ENCODE measurements around the gene SPAG7.

Gene SPAG7

GRCh38 chr17:4959261-4959965 lies 8.2 kb downstream of the SPAG7 start:
- no peak for DNase-seq (ENCODE audit: low read depth, low spot score)
- TF ChIP-seq CTCF (IDR thresholded peaks at IDR 0.05; ENCODE audit: low read depth, low read length): no peak
- H3K4me3 ChIP-seq (ENCODE audit: low read depth, low read length): no peak overlapping the region
- in situ Hi-C loops (cut with HindIII; ENCODE audit: low sequenced_read_pairs): no loop called here

- DNase-seq (ENCODE audit: low read depth, low spot score): no peak
- no peak overlapping the region for H3K4me3 ChIP-seq (ENCODE audit: low read depth, low read length)
- no peak for TF ChIP-seq CTCF (IDR thresholded peaks at IDR 0.05; ENCODE audit: low read depth, low read length)
- in situ Hi-C loops (cut with HindIII; ENCODE audit: low sequenced_read_pairs): no loop called here
Observed at GRCh38 chr17:4958102-4958501, 9.5 kb downstream of the SPAG7 start.

- H3K4me3 ChIP-seq (ENCODE audit: low read depth, low read length): no peak overlapping the region
- no peak for DNase-seq (ENCODE audit: low read depth, low spot score)
- in situ Hi-C loops (cut with HindIII; ENCODE audit: low sequenced_read_pairs): no loop called here
- TF ChIP-seq CTCF (IDR thresholded peaks at IDR 0.05; ENCODE audit: low read depth, low read length): peak; percentile 16
Observed at GRCh38 chr17:4956493-4957061, 11.0 kb downstream of the SPAG7 start.

GRCh38 chr17:4955091-4955490 lies 12.5 kb downstream of the SPAG7 start:
- in situ Hi-C loops (cut with HindIII; ENCODE audit: low sequenced_read_pairs): no loop called here
- no peak for TF ChIP-seq CTCF (IDR thresholded peaks at IDR 0.05; ENCODE audit: low read depth, low read length)
- no peak for DNase-seq (ENCODE audit: low read depth, low spot score)
- H3K4me3 ChIP-seq (ENCODE audit: low read depth, low read length): no peak overlapping the region

- DNase-seq (ENCODE audit: low read depth, low spot score): peak; percentile 70
- no peak overlapping the region for H3K4me3 ChIP-seq (ENCODE audit: low read depth, low read length)
- in situ Hi-C loops (cut with HindIII; ENCODE audit: low sequenced_read_pairs): no loop called here
- no peak for TF ChIP-seq CTCF (IDR thresholded peaks at IDR 0.05; ENCODE audit: low read depth, low read length)
Observed at GRCh38 chr17:4953451-4953961, 14.1 kb downstream of the SPAG7 start.

GRCh38 chr17:4951486-4951885 lies 16.1 kb downstream of the SPAG7 start:
- no peak for DNase-seq (ENCODE audit: low read depth, low spot score)
- in situ Hi-C loops (cut with HindIII; ENCODE audit: low sequenced_read_pairs): no loop called here
- TF ChIP-seq CTCF (IDR thresholded peaks at IDR 0.05; ENCODE audit: low read depth, low read length): no peak
- H3K4me3 ChIP-seq (ENCODE audit: low read depth, low read length): no peak overlapping the region
